Measurements from ENCODE around the gene CHRM2. TPM values are rescaled to one million over a fixed set of nuclear protein-coding genes. Genes with fewer than 3 reads are reported as not detected.

Gene CHRM2
- total and polyA plus RNA-seq, 2 of the 8 experiments (the other 6 are each of a cell fraction or from before 2014, with no cell fraction given) = 0.17 to 0.32 TPM

- no peaks in the 10 kb centered on the region for H3K27me3 ChIP-seq (replicated peaks in 1 of 4; ENCODE audit: control insufficient read depth in 3 of 4, extremely low read depth in 1 of 4, insufficient read depth in 3 of 4, low read length in 3 of 4)
- DNase-seq (ENCODE audit: low read depth in 1 of 2, low spot score in 2 of 2) = no peak
- no peak overlapping the region for H2AFZ ChIP-seq (ENCODE audit: low read length)
- no peak overlapping the region for H3K27ac ChIP-seq (ENCODE audit: low read depth, low read length)
- H3K4me2 ChIP-seq (ENCODE audit: insufficient read depth in 1 of 2, low read depth in 2 of 2, low read length in 2 of 2) = no peak overlapping the region
- H4K20me1 ChIP-seq (replicated peaks in 1 of 2; ENCODE audit: control insufficient read depth in 1 of 2, insufficient read depth in 2 of 2, low read length in 2 of 2) = no peaks in the 10 kb centered on the region
- no peak overlapping the region for H3K18ac ChIP-seq (ENCODE audit: extremely low read depth, low read length)
- H4K91ac ChIP-seq (replicated peaks; ENCODE audit: insufficient read length, low read length) = no peak overlapping the region
- H4K5ac ChIP-seq (ENCODE audit: insufficient read length, low read depth, low read length) = no peak overlapping the region
- peak; percentile 17 to 19; a peak in 2 of 4 replicates for TF ChIP-seq RAD21 (IDR thresholded peaks at IDR 0.05 in 1 of 2, conservative IDR thresholded peaks at IDR 0.05 in 1 of 2; ENCODE audit: low read depth in 2 of 2, low read length in 2 of 2)
- no peak for TF ChIP-seq YY1 (IDR thresholded peaks at IDR 0.05; ENCODE audit: low read depth, low read length)
- peak in 1 of 3 experiments; percentile 29; a peak in 1 of 4 replicates for TF ChIP-seq CTCF (IDR thresholded peaks at IDR 0.05; ENCODE audit: control extremely low read depth in 1 of 3, insufficient read depth in 1 of 3, low read depth in 1 of 3, low read length in 3 of 3)
- no peak for TF ChIP-seq SIX5 (IDR thresholded peaks at IDR 0.05; ENCODE audit: low read depth, low read length)
- no peak for TF ChIP-seq USF2 (IDR thresholded peaks at IDR 0.05; ENCODE audit: low read length)
- no peak overlapping the region for H3K9ac ChIP-seq (replicated peaks in 1 of 4; ENCODE audit: extremely low read depth in 1 of 4, low read depth in 3 of 4, low read length in 3 of 4)
- no peaks in the 10 kb centered on the region for H3K79me2 ChIP-seq (ENCODE audit: control insufficient read depth in 1 of 2, insufficient read depth in 2 of 2, low read length in 2 of 2)
- no peak overlapping the region for H2BK15ac ChIP-seq (ENCODE audit: low read length)
- no peak overlapping the region for H2BK120ac ChIP-seq (replicated peaks; ENCODE audit: low read depth, low read length)
- 90% methylated on average over 3 of the region's 3 CpGs; no CpG with 5 or more reads in 1 of the 2 experiments for WGBS, 2 experiments (ENCODE audit: extremely low coverage in 1 of 2, insufficient coverage in 1 of 2, insufficient read length in 1 of 2, insufficient replicate concordance in 2 of 2, low coverage in 1 of 2, low lambda C conversion rate in 2 of 2, missing lambda C conversion rate in 1 of 2)
- H2BK12ac ChIP-seq (ENCODE audit: low read depth, low read length) = no peak overlapping the region
- FAIRE-seq = peak; percentile 58
- no peaks in the 10 kb centered on the region for H3K79me1 ChIP-seq (ENCODE audit: low read depth, low read length)
- H3K56ac ChIP-seq (replicated peaks; ENCODE audit: insufficient read length, low read depth, low read length) = no peak overlapping the region
- no peaks in the 10 kb centered on the region for H3K23me2 ChIP-seq (ENCODE audit: low read depth, low read length)
- peaks cover 0 to 5% (median 0%) of the 10 kb centered on the region in 4 experiments; a peak in 2 of 7 replicates for H3K4me1 ChIP-seq (replicated peaks in 1 of 4; ENCODE audit: control insufficient read depth in 3 of 4, insufficient read depth in 4 of 4, low read length in 3 of 4)
- no peak overlapping the region for H4K8ac ChIP-seq (ENCODE audit: extremely low read depth, insufficient read depth, low read length)
- no peak overlapping the region for H2BK5ac ChIP-seq (ENCODE audit: low read depth, low read length)
- no peak overlapping the region for H3K4me3 ChIP-seq (ENCODE audit: extremely low read depth in 1 of 4, insufficient read depth in 2 of 4, low read depth in 3 of 4, low read length in 4 of 4)
- no peak overlapping the region for H3K23ac ChIP-seq (ENCODE audit: insufficient read length)
- no peak overlapping the region for H3K4ac ChIP-seq (replicated peaks; ENCODE audit: insufficient read length, low read depth, low read length)
- H3K36me3 ChIP-seq (ENCODE audit: control insufficient read depth in 2 of 4, insufficient read depth in 4 of 4, low read length in 3 of 4) = no peaks in the 10 kb centered on the region
- H3K9me3 ChIP-seq (ENCODE audit: insufficient read depth in 2 of 2, low read depth in 1 of 2, low read length in 1 of 2) = no peaks in the 10 kb centered on the region
- H3K14ac ChIP-seq (ENCODE audit: insufficient read length) = no peak overlapping the region
- no peak overlapping the region for H2BK20ac ChIP-seq (ENCODE audit: low read length)
- POLR2A ChIA-PET (ENCODE audit: partially characterized antibody) = no interaction called here
- CTCF ChIA-PET (ENCODE audit: partially characterized antibody) = interaction anchor here (0.7 to 1.6 kb wide), 6 partner anchors 9 to 58 kb away, joined by 3 to 9 read pairs (median 5); no protein-coding TSS in a partner anchor
- no peak overlapping the region for H2AK5ac ChIP-seq (ENCODE audit: low read depth, low read length)
Measured at GRCh38 chr7:136883046-136883445, 14.6 kb downstream of the CHRM2 start.

Measured in H1 (cell line).